NCI-H2081 (cell line): ENCODE data around the gene SDR9C7.
A peak's percentile ranks its signal among the peaks of the same experiment; 100 is the strongest.
"Not testable (repeated sequence)": the region's sequence is repeated elsewhere in the genome, so short reads cannot be mapped to it uniquely, and the experiment has no call there.

Source experiments
- DNase-seq, 2 experiments: peaks; one replicate each; lab custom pipeline; 2025; lab: John Stamatoyannopoulos, UW

SDR9C7 gene

DNA sequence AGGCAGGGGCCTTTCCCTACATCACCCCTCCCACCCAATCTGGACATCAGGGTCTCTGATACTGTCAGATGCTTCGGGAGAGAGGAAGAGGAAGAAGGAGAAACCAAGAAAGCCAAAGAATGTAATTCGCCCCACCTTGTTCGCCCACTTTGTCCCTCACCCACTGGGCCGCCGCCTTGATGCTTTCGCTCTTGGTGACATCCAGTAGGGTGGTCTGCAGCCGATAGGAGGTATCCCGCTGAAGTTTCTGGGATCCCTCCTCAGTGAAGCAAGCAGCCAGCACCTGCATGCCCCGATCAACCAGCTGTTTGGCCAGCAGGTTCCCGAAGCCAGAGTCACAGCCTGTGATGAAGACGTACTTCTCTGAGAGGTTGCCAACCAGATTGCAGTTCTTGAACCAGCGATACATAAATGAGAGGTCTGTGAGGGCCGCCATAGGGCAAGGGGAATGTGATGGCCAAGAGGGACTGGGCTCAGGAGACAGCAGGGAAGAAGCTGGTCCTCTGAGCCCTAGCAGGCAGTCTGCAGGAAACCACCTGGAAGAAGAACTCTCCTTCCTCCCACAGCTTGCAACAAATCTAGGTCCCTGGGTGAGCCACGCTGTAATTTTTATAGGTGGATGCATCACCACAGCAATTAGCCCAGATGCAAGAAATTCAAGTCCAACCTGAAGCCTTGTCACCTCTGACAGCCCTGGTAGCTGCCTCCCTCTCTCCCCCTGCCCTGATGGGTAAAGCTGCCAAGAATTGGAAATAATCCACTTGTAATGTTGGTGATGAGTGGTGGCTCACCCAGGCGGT is at the start of gene SDR9C7:
TSS of gene SDR9C7 (minus strand) at position 583 of the 800 bp plus-strand sequence. CDS start at position 436, 147 bp downstream.
- DNase-seq: no peak

DNA sequence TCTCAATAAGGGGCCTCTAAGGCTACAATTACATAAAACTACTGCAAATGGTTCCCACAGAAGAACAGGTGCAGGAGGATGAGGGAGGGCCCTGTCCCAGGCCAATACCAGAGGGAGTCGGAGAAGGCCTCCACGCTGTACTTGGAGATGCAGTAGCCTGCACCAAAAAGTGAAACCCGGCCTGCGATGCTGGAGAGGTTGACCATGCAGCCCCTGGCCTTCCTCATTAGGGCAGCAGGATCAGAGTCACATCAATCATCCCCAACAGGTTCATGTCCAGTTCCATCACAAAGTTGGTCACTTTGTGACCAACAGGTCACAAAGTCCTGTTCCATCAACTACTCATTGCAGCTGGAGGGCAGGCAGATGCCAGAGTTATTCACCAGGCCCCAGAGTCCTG is 49.2 kb upstream of the SDR9C7 start:
- no peak for DNase-seq

DNA sequence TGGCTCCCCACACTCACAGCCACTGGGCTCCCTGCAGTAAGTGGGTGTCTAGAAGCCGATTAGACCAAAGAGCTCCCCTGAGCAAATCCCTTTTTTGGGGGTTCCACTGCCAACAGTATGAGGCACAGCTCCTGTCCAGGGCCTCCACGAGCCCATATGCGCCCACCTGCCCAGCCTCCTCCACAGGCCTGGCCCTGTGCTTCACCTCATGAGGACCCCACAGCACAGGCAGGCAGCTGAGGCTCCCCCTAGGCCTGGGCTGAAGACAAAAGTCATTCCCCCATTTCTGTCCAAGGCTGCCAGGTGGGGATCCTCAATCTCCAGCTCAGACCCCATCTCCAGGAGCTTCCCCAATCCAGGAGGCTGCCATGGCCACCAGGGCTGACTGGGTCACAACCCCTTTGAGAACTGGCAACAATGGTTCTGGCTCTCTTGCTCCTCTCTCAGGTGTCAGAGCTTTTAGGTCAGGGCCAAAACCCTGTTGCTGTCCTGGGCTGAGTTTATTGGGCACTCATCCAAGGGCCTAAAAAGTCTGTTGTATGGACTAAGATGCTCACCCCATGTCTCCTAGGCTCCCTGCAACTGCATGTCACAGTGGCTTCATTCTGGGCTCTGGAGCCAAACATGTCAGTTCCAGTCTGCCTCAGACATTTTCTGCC is 48.5 kb upstream of the SDR9C7 start:
- DNase-seq: not testable (repeated sequence)

DNA sequence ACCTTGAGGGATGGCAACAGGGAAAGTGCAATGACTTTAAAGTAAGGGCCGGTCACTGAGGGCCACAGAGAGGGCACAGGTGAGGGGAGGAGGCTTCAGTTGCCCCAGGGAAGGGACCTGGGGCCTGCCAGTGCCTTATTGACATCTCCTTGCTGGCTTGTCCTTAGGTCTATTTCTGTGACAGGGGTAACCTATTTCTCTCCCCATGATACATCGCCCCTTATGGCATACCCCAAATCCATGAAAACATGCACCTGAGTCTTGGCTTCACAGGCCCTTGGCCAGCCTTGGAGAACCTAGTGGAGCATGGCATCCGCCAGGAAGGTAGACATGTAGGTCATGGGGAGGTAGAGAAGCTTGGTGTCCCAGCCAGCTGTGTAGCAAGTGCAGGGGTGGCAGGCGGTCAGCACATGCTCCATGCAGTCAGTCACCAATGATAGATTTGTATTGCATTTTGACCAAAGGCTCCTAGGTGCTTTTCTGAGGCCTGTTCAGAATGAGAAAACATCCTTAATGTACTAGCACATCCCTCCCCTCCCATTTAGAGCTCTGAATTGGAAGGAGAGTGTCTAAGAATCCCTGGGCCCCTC is 46.8 kb upstream of the SDR9C7 start:
- DNase-seq: no peak

DNA sequence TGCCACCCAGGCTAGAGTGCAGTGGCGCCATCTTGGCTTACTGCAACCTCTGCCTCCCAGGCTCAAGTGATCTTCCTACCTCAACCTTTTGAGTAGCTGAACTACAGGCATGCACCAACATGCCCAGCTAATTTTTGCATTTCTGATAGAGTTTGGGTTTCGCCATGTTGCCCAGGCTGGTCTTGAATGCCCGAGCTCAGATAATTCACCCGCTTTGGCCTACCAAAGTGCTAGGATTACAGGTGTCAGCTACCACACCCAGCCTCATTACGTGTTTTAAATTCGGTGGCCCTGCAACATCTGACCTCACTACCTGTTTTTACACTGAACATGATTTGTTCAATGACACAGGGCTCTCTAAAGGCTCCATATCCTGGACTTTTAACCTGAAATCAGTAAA is 46.1 kb upstream of the SDR9C7 start:
- DNase-seq: no peak

DNA sequence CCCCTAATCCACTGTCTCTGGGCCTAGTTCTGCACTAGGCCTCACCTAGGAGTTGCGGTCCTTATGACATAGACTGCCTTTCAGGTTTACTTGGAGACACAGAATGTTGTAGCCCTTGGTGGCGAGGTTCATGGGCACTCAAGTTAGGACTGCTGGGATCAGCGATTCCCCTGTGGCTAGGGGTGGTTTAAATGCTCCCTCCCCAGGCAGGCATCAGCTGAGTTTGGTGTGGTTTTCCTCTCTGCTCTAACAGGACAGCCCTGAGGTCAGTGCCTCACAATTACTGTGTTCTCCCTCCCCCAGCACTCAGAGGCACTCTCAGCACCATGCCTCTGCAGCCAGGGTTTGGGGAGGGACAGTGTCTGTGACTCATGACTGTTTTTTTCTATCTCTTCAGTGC is 45.4 kb upstream of the SDR9C7 start:
- DNase-seq: no peak

DNA sequence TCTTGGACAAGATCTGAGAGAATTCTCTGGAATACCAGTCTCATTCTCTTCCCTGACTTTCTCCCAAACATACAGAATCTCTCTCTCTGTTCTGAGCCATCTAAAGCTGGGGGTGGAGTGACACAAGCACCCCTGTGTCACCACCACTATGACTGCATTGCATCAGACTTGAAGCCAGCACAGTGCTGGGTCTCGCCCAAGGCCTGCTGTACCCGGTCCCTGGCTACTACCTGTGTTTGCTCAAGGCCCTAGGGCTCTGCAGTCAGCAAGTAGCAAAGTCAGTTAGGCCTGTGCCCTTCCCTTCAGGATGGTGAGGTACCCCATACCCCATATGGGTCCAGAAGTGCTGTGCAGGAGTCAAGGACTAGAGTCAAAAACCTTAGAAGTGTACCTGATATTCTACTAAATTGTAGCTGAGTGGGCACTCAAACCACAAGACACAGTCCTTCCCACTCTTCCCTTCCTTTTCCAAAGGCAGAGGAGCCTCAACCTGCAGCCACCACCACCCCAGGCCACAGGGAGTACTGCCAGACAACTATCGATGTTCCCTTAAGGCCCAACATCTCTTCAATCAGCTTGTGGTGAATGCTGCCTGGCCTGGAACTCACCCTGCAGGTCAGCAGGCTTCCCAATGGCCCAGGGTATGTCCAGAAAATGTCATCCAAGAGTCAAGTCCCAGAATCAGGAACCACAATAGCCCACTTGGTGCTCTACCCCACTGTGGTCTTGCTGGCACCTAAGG is 44.4 kb upstream of the SDR9C7 start:
- no peak for DNase-seq

DNA sequence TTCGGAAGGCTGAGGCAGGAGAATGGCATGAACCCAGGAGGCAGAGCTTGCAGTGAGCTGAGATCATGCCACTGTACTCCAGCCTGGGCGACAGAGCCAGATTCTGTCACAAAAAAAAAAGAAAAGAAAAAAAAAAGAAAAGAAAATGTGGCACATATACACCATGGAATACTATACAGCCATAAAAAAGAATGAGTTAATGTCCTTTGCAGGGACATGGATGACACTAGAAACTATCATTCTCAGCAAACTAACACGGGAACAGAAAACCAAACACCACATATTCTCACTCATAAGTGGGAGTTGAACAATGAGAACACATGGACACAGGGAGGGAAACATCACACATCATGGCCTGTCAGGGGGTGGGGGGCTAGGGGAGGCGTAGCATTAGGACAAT is 43.2 kb upstream of the SDR9C7 start:
- DNase-seq: not testable (repeated sequence)

DNA sequence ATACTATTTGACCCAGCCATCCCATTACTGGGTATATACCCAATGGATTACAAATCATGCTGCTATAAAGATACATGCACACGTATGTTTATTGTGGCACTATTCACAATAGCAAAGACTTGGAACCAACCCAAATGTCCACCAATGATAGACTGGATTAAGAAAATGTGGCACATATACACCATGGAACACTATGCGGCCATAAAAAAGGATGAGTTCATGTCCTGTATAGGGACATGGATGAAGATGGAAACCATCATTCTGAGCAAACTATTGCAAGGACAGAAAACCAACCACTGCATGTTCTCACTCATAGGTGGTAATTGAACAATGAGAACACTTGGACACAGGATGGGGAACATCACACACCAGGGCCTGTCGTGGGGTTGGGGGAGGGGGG is 40.0 kb upstream of the SDR9C7 start:
- not testable (repeated sequence) for DNase-seq

DNA sequence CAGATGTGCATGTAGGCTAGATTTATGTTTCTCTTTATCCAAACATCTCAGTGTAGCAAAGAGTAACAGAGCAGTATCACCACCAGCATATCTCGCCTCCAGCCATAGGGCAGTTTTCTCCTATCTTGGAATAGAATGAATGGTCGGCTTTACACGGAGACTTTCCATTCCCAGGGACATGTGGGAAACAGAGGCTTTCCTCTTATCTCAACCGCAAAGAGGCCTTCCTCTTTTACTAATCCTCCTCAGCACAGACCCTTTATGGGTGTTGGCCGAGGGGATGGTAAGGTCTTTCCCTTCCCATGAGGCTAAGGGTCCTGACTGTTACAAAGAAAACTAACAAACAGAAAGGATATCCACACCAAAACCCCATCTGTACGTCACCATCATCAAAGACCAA is 34.7 kb upstream of the SDR9C7 start:
- not testable (repeated sequence) for DNase-seq

DNA sequence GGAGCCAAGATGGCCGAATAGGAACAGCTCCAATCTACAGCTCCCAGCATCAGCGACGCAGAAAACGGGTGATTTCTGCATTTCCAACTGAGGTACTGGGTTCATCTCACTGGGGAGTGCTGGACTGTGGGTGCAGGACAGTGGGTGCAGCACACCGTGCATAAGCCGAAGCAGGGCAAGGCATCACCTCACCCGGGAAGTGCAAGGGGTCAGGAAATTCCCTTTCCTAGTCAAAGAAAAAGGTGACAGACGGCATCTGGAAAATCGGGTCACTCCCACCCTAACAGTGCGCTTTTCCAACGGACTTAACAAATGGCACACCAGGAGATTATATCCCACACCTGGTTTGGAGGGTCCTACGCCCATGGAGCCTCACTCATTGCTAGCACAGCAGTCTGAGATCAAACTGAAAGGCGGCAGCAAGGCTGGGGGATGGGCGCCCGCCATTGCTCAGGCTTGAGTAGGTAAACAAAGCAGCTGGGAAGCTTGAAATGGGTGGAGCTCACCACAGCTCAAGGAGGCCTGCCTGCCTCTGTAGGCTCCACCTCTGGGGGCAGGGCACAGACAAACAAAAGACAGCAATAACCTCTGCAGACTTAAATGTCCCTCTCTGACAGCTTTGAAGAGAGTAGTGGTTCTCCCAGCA is 31.9 kb upstream of the SDR9C7 start:
- DNase-seq: not testable (repeated sequence)

DNA sequence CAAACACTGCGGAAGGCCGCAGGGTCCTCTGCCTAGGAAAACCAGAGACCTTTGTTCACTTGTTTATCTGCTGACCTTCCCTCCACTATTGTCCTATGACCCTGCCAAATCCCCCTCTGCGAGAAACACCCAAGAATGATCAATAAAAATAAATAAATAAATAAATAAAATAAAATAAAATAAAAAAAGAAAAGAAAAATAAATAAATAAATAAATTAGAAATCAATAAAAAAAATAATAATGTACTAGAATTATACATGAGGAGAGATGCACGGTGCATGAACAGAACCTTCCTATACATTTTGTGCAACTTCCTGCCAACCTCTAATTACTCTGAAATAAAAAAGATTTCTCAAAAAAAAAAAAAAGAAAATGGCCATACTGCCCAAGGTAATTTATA is 30.9 kb upstream of the SDR9C7 start:
- DNase-seq: not testable (repeated sequence)

DNA sequence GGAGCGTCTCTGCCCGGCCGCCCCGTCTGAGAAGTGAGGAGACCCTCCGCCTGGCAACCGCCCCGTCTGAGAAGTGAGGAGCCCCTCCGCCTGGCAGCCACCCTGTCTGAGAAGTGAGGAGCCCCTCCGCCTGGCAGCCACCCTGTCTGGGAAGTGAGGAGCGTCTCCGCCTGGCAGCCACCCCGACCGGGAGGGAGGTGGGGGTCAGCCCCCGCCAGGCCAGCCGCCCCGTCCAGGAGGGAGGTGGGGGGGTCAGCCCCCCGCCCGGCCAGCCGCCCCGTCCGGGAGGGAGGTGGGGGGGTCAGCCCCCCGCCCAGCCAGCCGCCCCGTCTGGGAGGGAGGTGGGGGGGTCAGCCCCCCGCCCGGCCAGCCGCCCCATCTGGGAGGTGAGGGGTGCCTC is 29.3 kb upstream of the SDR9C7 start:
- not testable (repeated sequence) for DNase-seq

DNA sequence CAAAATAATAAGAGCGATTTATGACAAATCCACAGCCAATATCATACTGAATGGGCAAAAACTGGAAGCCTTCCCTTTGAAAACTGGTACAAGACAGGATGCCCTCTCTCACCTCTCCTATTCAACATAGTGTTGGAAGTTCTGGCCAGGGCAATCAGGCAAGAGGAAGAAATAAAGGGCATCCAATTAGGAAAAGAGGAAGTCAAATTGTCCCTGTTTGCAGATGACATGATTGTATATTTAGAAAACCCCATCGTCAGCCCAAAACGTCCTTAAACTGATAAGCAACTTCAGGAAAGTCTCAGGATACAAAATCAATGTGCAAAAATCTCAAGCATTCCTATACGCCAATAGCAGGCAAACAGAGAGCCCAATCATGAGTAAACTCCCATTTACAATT is 28.0 kb upstream of the SDR9C7 start:
- DNase-seq: not testable (repeated sequence)

DNA sequence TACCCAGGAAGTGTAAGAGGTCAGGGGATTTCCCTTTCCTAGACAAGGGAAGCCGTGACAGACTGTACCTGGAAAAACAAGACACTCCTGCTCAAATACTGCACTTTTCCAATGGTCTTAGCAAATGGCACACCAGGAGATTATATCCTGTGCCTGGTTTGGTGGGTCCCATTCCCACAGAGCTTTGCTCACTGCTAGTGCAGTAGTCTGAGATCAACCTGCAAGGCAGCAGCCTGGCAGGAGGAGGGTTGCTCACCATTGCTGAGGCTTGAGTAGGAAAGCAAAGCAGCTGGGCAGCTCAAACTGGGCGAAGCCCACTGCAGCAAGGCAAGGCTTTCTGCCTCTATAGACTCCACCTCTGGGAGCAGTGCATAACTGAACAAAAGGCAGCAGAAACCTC is 24.2 kb upstream of the SDR9C7 start:
- DNase-seq: no peak

DNA sequence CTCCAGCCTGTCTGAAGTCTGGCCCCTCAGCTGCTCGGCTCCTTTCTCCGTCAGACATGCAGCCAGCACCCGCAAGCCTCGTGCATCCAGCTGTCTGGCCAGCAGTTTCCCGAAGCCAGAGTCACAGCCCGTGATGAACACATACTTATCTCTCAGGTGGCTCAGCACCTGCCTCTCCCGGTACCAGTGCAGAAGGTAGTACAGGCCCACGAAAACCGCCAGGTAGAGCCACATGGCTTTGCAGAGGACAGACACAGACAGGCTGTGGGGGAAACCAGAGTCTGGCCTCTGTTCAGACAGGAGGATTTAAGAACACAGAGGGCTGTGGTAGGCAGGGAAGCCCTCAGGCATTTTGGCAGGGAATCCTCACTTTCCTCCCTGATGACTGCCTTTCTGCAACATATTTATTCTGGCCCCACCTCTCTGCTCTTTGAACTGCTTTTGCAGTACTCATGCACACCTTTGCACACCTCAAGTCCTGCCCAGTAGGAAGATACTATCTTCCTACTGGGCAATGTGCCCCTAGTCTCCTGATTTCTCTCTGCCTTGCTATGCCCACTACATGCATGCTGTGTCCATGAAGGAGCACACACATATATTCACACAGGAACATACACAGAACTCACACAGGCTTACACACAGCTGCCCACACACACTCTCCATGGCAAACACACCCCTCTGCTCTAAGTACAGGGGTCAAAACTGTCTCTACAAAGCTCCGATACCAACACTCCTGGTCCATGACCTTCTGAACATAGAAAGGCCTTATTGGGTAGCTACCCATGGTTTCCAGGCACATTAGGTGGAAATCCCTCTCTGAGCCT is 23.2 kb upstream of the SDR9C7 start, which contains the start of gene RDH16:
TSS of gene RDH16 (minus strand) at position 380 of the 824 bp plus-strand sequence. CDS start at position 234, 146 bp downstream.
- peak in 1 of 2 experiments; percentile 12 for DNase-seq

DNA sequence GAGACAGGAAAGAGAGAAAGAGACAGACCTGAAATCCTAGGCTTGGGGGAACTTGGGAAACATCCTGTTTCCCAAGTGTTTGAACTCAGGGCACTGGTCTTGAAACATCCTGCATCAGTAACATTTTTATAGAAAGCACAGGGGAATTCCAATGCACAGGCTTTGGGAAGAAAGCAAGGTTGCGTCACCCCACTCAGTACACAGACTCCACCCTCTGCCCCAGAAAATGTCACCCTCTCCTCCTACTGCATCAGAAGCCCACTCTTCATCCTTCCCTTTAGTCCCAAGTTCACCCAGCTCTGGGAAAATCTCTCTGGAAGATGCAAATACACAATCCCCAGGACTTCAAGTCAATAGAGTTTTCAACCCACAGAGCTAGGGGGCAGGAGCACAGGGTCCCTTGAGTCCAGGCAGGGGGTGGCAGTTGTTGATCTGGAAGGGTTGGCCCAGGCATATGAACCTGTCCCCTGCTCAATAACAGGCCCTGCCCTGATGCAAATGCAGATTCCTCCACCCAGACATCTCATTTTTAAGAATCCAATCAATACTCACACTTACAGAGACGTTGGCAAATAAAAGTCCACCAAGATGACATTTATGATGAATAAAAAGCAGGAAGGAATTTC is 21.5 kb upstream of the SDR9C7 start:
- DNase-seq: no peak

DNA sequence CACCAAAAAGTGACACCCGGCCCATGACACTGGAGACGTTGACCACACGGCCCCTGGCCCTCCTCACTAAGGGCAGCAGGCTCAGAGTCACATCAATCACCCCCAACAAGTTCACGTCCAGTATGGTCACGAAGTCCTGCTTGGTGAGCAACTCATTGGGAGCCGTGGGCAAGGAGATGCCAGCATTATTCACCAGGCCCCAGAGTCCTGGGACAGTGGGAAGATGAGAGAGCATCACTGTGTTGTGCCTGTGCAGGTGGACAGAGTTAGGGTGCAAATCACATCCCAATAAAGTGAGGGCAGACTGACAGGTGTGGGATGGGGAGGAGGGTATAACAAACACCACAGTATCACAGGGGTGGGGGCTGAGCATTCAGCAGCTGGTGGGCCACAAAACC is 20.7 kb upstream of the SDR9C7 start:
- DNase-seq: no peak

DNA sequence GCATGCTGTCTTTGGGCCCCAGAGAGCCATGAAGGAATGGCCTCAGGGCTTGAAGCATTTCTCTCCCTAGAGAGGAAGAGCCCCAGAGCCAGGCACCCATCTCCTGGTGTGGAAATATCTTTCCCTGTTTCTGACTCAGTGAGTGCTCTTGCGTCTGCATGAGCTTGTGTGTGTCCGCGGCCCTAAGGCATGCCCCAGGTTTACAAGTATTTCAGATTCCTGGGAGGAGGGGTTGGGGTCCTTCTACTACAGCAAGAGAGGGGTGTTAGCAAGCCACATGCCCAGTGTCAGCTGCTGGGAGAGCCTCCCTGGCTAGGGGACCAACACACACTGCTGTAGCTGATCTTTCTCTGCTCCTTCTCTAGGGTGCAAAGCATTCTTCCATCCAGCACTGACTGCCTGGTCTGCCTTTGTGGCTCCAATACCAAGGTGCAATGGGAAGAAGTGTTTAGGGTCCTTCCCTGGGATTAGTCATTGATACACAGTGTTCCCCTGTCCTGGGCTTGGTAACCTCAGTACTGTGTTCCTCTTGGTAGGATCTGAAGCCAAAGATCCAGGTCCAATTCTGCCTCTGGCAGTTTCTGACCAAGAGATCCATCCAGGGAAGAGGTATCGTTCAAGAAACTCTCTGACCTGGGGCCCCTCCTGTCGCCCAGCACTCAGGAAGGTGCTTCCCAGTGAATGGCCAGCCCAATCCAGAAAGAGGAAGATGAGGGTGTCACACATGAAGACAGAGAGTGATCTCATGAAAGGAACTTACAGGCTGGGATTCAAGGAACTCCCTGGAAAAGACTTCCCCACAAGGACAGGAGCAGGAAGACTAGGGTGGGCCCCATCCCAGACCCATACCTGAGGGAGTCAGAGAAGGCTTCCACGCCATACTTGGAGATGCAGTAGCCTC is 20.1 kb upstream of the SDR9C7 start:
- DNase-seq: no peak
